ENCODE results near the gene RAI2.

The RAI2 gene

GRCh38 chrX:17829566-17829965 is 31.5 kb downstream of the RAI2 start:
- DNase-seq (ENCODE audit: low spot score): no peak

- no peak for DNase-seq (ENCODE audit: low spot score)
Measured at GRCh38 chrX:17828171-17828570, 32.9 kb downstream of the RAI2 start.

- DNase-seq (ENCODE audit: low spot score): no peak
Measured at GRCh38 chrX:17826609-17827496, 34.2 kb downstream of the RAI2 start.

GRCh38 chrX:17824980-17825379 is 36.1 kb downstream of the RAI2 start:
- no peak for DNase-seq (ENCODE audit: low spot score)

GRCh38 chrX:17822351-17822750 is 38.7 kb downstream of the RAI2 start:
- DNase-seq (ENCODE audit: low spot score): no peak

- DNase-seq (ENCODE audit: low spot score): no peak
Measured at GRCh38 chrX:17820100-17820499, 41.0 kb downstream of the RAI2 start.

GRCh38 chrX:17818726-17819125 is 42.4 kb downstream of the RAI2 start:
- DNase-seq (ENCODE audit: low spot score): no peak

GRCh38 chrX:17817251-17817650 is 43.8 kb downstream of the RAI2 start:
- no peak for DNase-seq (ENCODE audit: low spot score)

GRCh38 chrX:17814557-17814956 is 46.5 kb downstream of the RAI2 start:
- DNase-seq (ENCODE audit: low spot score): no peak

GRCh38 chrX:17814059-17814458 is 47.0 kb downstream of the RAI2 start:
- no peak for DNase-seq (ENCODE audit: low spot score)

GRCh38 chrX:17813277-17813676 is 47.8 kb downstream of the RAI2 start:
- no peak for DNase-seq (ENCODE audit: low spot score)

GRCh38 chrX:17812763-17813162 is 48.3 kb downstream of the RAI2 start:
- no peak for DNase-seq (ENCODE audit: low spot score)

GRCh38 chrX:17809984-17810383 is 51.1 kb downstream of the RAI2 start:
- DNase-seq (ENCODE audit: low spot score): no peak

- DNase-seq (ENCODE audit: low spot score): no peak
Measured at GRCh38 chrX:17809273-17809672, 51.8 kb downstream of the RAI2 start.

- no peak for DNase-seq (ENCODE audit: low spot score)
Measured at GRCh38 chrX:17805120-17805519, 56.0 kb downstream of the RAI2 start.

- no peak for DNase-seq (ENCODE audit: low spot score)
Measured at GRCh38 chrX:17803449-17803848, 57.6 kb downstream of the RAI2 start.

GRCh38 chrX:17802756-17803155 is 58.3 kb downstream of the RAI2 start:
- no peak for DNase-seq (ENCODE audit: low spot score)

- no peak for DNase-seq (ENCODE audit: low spot score)
Measured at GRCh38 chrX:17801431-17801830, 59.7 kb downstream of the RAI2 start.

GRCh38 chrX:17798921-17799320 is 62.2 kb downstream of the RAI2 start:
- DNase-seq (ENCODE audit: low spot score): no peak

GRCh38 chrX:17792826-17793225 is 68.3 kb downstream of the RAI2 start:
- no peak for DNase-seq (ENCODE audit: low spot score)

- DNase-seq (ENCODE audit: low spot score): no peak
Measured at GRCh38 chrX:17788956-17789562, 72.0 kb downstream of the RAI2 start.

GRCh38 chrX:17788439-17788838 is 72.7 kb downstream of the RAI2 start:
- no peak for DNase-seq (ENCODE audit: low spot score)

- DNase-seq (ENCODE audit: low spot score): no peak
Measured at GRCh38 chrX:17787557-17787956, 73.5 kb downstream of the RAI2 start.

Data from left forelimb (tissue), 1 donor.